VCaP (cell line): ENCODE results near the gene CTIF.
A peak's percentile ranks its signal among the peaks of the same experiment; 100 is the strongest.

ENCODE experiments used
- H3K27ac ChIP-seq: fragments of 450-650 bp; 2 replicates; pipeline ENCODE4 v1.5.1; 2017
- CTCF ChIP-seq: fragments of 450-650 bp; conservative IDR thresholded peaks from 2 replicates; pipeline ENCODE4 v1.5.1; 2017; ENCODE audit warnings: mild to moderate bottlenecking, moderate library complexity

CTIF gene

GRCh38 chr18:48534364-48534763, 4.5 kb upstream of the CTIF start:
- no peak overlapping the region for H3K27ac ChIP-seq
- no peak for TF ChIP-seq CTCF

- H3K27ac ChIP-seq, result no peak overlapping the region
- TF ChIP-seq CTCF, result no peak
Measured at GRCh38 chr18:48535956-48536355, 2.9 kb upstream of the CTIF start.

- TF ChIP-seq CTCF, result no peak
- H3K27ac ChIP-seq, result no peak overlapping the region
Measured at GRCh38 chr18:48536516-48536915, 2.3 kb upstream of the CTIF start.

- no peak for TF ChIP-seq CTCF
- H3K27ac ChIP-seq, result peak overlapping the region; percentile 76
Measured at GRCh38 chr18:48539406-48540250, 797 bp downstream of the CTIF start.

GRCh38 chr18:48540251-48541025, 1.6 kb downstream of the CTIF start:
- TF ChIP-seq CTCF, result peak; percentile 28
- H3K27ac ChIP-seq, result peak overlapping the region; percentile 76

- H3K27ac ChIP-seq, result peak overlapping the region; percentile 76
- TF ChIP-seq CTCF, result no peak
Measured at GRCh38 chr18:48541026-48541746, 2.4 kb downstream of the CTIF start.

GRCh38 chr18:48541747-48542400, 3.0 kb downstream of the CTIF start:
- TF ChIP-seq CTCF, result no peak
- H3K27ac ChIP-seq, result peak overlapping the region; percentile 76
